Measurements from ENCODE around the gene FOXC1. TPM values are rescaled to one million over a fixed set of nuclear protein-coding genes. Genes with fewer than 3 reads are reported as not detected.

The FOXC1 gene
- polyA plus RNA-seq, 1 donor from 2014 or later: 0.09 TPM

GRCh38 chr6:1643830-1644445, 34.2 kb downstream of the FOXC1 start:
- Histone ChIP-seq H3K9me2 (ENCODE audit: insufficient read depth, low read length) (no peaks in the 10 kb centered on the region), H3K9ac (ENCODE audit: low read length) (no peak overlapping the region), H3K27me3 (ENCODE audit: insufficient read depth, low read depth, low read length) (no peaks in the 10 kb centered on the region), H3K27ac (ENCODE audit: low read length) (no peak overlapping the region), H3F3A (ENCODE audit: insufficient read depth, low read length, poor library complexity, severe bottlenecking) (no peaks in the 10 kb centered on the region), H3K79me2 (replicated peaks; ENCODE audit: insufficient read depth, low read length) (no peaks in the 10 kb centered on the region), H3K9me3 (ENCODE audit: low read length) (no peaks in the 10 kb centered on the region), H3K36me3 (ENCODE audit: insufficient read depth, low read length) (no peaks in the 10 kb centered on the region), H2AFZ (ENCODE audit: low read depth, low read length) (no peak overlapping the region), H4K20me1 (ENCODE audit: insufficient read depth) (no peaks in the 10 kb centered on the region), H3K4me2 (ENCODE audit: low read length) (no peak overlapping the region), H3K4me3 (ENCODE audit: low read length) (no peak overlapping the region)
- TF ChIP-seq EP300 (conservative IDR thresholded peaks at IDR 0.05; ENCODE audit: poor library complexity, severe bottlenecking): no peak
- no peak for TF ChIP-seq MXI1 (conservative IDR thresholded peaks at IDR 0.05; ENCODE audit: poor library complexity, severe bottlenecking)
- no peak for TF ChIP-seq RAD21 (conservative IDR thresholded peaks at IDR 0.05)
- no peak for TF ChIP-seq EZH2 (IDR thresholded peaks at IDR 0.05; ENCODE audit: borderline replicate concordance, insufficient read depth, low read length, poor library complexity, severe bottlenecking)
- TF ChIP-seq POLR2AphosphoS5 (IDR thresholded peaks at IDR 0.05): no peak
- no peak for TF ChIP-seq CTCF (IDR thresholded peaks at IDR 0.05; ENCODE audit: poor library complexity, severe bottlenecking)
- no peak for TF ChIP-seq REST (IDR thresholded peaks at IDR 0.05; ENCODE audit: borderline replicate concordance)
- no peak for TF ChIP-seq SMC3 (conservative IDR thresholded peaks at IDR 0.05; ENCODE audit: poor library complexity)
- no peak for TF ChIP-seq TAF1 (IDR thresholded peaks at IDR 0.05; ENCODE audit: low read depth)

DNA sequence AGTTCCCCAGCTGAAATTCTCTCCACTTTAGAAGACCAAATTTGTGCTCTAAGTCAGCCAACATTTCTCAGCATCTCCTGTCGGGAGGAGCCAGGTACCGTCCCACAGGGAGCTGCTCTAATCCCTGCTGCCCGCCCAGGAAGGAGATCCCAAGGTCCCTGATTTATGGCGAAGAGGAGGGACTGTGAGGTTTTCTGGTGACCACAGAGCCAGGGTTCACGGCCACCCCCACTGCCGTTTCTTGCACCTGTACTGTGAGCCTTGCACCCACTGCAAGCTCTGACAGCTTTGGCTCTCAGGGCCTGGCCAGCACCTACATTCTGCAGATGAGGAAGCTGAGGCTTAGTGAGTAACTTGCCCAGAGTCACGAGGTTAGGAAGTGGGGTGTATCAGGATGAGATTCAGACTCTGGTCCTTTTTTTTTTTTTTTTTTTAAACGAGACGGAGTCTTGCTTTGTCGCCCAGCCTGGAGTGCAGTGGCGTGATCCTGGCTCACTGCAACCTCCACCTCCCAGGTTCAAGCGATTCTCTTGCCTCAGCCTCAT, 34.9 kb downstream of the FOXC1 start:
- H3K4me3 ChIP-seq (ENCODE audit: low read length): no peak overlapping the region
- no peaks in the 10 kb centered on the region for H3K79me2 ChIP-seq (replicated peaks; ENCODE audit: insufficient read depth, low read length)
- no peaks in the 10 kb centered on the region for H3K36me3 ChIP-seq (ENCODE audit: insufficient read depth, low read length)
- H3K9me3 ChIP-seq (ENCODE audit: low read length): no peaks in the 10 kb centered on the region
- no peak overlapping the region for H3K4me2 ChIP-seq (ENCODE audit: low read length)
- no peak overlapping the region for H2AFZ ChIP-seq (ENCODE audit: low read depth, low read length)
- H4K20me1 ChIP-seq (ENCODE audit: insufficient read depth): no peaks in the 10 kb centered on the region
- no peaks in the 10 kb centered on the region for H3K9me2 ChIP-seq (ENCODE audit: insufficient read depth, low read length)
- no peaks in the 10 kb centered on the region for H3F3A ChIP-seq (ENCODE audit: insufficient read depth, low read length, poor library complexity, severe bottlenecking)
- H3K27ac ChIP-seq (ENCODE audit: low read length): no peak overlapping the region
- H3K27me3 ChIP-seq (ENCODE audit: insufficient read depth, low read depth, low read length): no peaks in the 10 kb centered on the region
- H3K9ac ChIP-seq (ENCODE audit: low read length): no peak overlapping the region
- TF ChIP-seq EZH2 (IDR thresholded peaks at IDR 0.05; ENCODE audit: borderline replicate concordance, insufficient read depth, low read length, poor library complexity, severe bottlenecking) (no peak), POLR2AphosphoS5 (IDR thresholded peaks at IDR 0.05) (no peak), REST (IDR thresholded peaks at IDR 0.05; ENCODE audit: borderline replicate concordance) (no peak), EP300 (conservative IDR thresholded peaks at IDR 0.05; ENCODE audit: poor library complexity, severe bottlenecking) (no peak), SMC3 (conservative IDR thresholded peaks at IDR 0.05; ENCODE audit: poor library complexity) (no peak), MXI1 (conservative IDR thresholded peaks at IDR 0.05; ENCODE audit: poor library complexity, severe bottlenecking) (no peak), CTCF (IDR thresholded peaks at IDR 0.05; ENCODE audit: poor library complexity, severe bottlenecking) (no peak), RAD21 (conservative IDR thresholded peaks at IDR 0.05) (no peak), TAF1 (IDR thresholded peaks at IDR 0.05; ENCODE audit: low read depth) (no peak)

Measured in neural cell (in vitro differentiated cells).